G401.6 (cell line): Measurements from ENCODE around the gene CDH23.

ENCODE experiments used
- FAIRE-seq: peaks from 2 replicates; lab custom pipeline; 2012; peaks lifted over from hg19 to GRCh38; lab: Jason Lieb, UNC

Gene CDH23

DNA sequence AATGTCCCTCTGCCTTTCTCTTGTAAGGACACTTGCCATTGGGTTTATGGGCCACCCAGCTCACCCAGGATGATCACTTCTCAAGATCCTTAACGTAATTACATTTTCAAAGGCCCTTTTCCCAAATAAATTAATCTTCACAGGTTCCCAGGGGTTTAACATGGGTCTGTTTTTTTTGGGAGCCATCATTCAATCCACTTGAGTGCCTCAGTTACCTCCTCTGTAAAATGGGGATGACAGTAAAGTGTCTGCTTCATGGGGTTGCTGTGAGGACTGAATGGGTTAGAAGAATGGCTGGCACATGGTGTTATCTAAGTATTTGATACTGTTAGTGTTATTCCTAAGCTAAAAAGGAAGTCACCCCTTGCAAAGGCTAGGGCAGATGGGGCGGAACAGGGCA lies 315.4 kb downstream of the CDH23 start:
- no peak for FAIRE-seq

DNA sequence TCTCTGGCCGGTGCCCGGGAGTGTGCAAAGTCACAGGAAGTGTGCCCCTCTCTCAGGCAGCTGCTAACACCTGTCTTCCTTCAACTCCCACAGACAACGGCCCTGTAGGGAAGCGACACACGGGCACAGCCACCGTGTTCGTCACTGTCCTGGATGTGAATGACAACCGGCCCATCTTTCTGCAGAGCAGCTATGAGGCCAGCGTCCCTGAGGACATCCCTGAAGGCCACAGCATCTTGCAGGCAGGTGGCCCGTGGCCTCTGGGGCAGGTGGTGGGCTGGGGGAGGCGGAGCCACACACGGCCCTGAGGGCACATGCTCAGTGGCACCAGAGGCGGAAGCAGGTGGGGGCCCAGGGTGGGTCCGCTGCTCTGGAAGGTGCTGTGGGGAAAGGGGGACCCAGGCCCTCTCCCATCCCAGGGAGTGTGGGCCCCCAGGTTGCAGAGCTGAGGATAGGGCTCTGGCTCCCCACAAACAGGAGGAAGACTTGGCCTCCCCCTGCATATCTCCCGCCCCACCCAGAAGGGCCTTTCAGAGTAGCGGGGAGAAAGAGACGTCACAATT lies 315.9 kb downstream of the CDH23 start:
- FAIRE-seq = no peak

DNA sequence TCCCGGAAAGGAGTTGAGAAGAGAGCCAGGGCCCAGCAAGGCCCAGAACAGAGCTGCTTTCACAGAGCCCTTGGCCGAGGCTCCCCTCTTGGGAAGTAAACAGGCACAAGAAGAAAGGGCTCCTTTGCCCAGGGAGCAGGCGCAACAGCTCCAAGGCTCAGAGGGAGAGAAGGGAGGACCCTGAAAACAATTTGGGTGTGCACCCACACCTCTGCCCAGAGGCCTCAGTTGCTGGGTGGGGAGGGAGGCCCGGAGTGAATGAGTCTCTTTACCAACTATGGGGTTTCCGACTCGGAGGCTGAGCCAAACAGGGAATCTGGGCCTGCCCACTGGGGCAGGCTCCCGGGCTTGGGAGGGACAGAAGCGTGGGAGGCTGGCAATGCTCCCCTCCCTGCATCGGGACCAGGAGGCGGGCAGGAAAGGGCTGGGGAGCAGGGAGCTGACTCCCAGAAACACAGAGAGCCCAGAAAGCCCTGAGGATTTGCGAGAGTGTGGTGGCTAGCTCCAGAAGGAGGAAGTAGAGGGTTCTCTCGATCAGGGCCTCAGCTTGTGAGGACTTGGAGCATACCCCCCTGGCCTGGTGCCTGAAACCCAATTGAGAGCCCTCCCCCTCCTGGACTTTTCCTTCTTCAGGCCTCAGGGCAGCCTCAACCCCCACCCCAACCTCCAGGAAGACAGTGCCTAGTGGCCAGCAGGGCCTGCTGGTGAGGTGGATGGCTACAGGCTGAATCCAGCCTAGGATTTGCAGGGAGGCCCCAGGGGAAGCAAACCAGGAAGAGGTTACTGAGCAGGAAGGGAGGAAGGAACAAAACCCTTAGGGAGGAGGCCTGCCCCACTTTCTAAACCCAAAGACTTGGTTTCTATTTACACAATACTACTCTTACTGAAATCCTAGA lies 316.7 kb downstream of the CDH23 start:
- no peak for FAIRE-seq

DNA sequence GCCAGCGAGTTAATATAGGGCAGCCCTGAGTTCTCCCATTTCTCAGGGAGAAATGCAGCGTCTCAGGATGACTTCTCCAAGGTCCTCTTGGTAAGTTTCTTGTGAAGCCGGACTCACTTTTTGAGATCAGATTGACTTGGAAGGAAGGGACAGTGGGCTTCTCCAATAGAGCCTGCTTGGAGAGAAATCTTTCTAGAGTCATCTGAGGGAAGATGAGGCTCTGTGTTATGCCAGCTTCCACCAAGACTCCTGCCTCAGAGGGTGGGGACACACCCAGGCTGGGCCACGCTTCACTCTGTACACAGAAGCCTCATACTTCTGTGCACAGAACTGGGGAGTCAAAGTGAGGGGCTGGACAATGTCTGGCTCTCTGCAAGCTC lies 317.3 kb downstream of the CDH23 start:
- no peak for FAIRE-seq

DNA sequence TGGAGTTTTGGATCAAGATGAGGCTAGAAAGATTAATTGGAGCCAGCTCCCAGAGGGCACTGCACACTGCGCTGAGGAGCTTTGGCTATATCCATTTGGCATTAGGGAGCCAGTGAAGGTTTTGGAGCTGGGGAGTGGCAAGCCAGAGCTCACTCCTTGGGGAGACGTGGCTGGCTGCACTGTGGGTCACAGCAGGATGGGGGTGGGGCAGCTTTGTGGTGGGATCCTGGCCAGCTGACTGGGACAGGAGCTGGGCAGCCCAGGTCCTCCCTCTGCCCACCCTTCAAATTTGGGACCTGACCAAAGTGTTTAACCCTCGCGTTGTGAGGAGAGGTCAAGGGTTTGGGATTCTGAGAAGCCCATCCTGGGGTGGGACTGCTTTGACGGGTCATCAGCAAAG lies 317.9 kb downstream of the CDH23 start:
- no peak for FAIRE-seq

DNA sequence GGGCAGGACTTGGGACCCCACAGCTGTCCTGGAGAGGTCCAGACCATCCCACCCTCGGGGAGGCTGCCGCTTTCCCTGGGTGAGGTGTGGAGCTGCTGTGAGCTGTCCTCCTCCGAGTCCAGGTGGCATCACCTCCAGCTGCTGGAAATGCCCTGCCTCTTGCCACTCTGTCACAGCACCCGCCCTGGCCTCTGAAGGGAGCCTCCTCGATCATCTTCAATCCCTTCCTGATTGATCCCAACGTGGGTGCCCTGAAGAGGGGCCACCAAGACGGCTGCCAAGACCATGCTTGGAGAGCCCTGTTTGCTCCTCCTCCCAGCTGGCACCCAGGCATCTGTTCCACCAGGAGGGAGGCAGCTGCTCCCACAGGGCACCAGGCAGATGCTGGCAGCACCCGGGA lies 318.3 kb downstream of the CDH23 start:
- no peak for FAIRE-seq

DNA sequence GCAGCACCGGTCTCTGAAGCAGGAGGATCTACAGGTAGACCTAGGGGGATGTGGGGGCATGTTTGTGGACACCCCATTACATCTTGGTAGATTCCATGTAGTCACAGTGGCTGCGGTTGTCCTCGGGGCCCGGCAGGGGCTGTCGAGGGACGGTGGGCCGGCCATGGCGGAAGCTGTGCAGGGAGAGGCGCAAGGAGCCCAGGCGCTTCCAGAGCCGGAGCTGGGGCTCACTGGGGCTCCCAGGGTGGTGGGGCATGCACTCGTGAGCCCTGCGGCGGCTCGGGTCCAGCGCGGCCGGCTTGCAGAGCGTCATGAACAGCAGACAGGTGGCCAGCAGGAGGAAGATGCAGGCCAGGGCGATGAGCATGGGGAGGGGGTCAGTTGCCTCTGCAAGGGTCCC lies 319.1 kb downstream of the CDH23 start:
- no peak for FAIRE-seq

DNA sequence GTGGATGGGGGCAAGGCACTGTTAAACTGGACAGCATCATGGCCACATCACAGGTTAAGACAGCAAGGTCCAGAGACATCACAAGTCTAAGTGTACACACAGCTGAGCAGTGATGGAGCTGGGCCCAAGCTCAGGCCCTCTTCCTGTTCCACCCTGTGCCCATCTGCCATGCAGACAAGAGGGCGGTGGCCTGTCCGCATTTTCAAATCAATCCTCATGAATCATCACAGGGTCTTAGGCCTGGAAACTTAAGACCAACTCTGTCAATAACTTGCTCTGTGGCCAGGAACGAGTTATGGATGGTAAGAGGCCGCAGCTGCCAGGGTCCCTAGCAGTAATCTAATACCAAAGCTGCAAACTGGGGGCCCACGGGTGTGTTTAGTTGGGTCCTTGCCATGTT lies 319.7 kb downstream of the CDH23 start:
- no peak for FAIRE-seq

DNA sequence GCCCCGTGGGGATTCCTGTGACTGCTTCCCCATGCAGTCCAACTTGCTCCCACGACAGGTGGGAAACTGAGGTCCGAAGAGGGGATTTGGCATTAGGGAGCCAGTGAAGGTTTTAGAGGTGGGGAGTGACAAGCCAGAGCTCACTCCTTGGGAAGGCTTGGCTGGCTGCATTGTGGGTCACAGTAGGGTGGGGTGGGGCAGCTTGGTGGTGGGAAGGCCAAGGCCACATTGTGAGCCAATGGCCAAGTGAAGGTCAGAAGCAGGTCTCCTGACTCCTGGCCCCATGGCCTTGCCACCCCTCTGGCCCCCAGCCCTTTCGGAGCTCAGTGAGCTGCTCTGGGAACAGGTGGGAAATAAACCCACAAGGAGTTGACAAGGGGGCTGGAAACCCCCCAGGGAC lies 320.3 kb downstream of the CDH23 start:
- FAIRE-seq = no peak

DNA sequence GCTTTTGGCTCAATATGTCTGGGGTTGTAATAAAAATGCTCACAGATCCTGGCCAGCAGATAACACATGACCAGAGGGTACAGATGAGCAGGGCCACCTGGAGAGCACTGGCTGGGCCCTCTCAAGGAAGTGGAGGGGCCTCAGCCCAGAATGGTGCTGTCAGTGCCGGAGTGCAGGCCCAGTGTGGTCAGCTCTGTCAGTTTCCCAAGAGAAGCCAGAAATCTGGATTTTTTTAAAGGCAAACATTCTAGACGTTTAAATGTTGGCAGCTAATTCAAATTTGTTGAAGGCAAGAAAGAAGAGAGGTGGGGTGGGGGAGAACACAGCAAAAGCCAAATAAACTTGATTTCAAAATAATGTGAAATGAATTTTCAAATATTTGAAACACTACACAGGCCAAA lies 320.8 kb downstream of the CDH23 start:
- no peak for FAIRE-seq

DNA sequence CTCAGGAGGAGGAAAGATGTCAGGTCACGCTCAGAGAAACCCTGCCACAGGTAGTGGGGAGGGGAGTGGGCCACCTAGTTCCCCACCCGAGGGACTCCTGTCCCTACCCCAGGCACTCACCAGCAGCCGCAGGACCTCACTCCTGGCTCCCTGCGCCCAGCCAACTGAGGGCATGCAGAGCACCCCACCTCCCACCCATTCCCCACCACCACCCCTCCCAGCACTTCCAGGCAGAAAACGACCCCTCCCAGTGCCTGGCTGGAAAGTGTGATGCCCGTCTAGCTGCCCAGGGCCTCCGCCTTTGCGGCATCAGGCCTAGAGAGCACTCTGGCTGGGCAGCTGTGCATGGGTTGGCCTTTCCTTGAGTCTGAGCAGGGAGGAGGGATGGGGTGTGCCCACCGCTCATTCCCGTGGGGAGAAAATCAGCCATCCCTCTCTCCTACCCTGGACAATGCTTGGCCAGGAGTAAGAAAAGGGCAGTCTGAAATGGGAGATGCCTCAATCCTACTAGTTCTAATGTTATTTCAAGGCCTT lies 321.5 kb downstream of the CDH23 start:
- no peak for FAIRE-seq

DNA sequence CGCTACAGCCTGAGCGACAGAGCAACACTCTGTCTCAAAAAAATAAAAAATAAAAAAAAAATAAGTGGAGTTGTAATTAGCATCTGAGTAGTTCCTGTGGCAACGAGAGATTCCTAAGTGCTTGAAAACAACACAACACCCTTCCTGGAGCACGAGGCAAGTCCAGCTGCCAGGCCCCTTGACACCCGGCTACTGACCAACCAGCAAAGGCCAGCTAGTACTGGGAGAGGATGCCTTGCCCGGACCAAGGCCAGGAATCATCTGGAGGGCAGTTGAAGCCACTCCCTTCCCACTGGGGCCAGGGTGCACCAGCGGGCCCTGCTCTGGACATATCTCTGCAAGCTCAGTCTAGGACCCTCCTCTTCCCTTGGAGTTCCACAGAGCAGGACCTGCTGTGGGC lies 322.3 kb downstream of the CDH23 start:
- no peak for FAIRE-seq

DNA sequence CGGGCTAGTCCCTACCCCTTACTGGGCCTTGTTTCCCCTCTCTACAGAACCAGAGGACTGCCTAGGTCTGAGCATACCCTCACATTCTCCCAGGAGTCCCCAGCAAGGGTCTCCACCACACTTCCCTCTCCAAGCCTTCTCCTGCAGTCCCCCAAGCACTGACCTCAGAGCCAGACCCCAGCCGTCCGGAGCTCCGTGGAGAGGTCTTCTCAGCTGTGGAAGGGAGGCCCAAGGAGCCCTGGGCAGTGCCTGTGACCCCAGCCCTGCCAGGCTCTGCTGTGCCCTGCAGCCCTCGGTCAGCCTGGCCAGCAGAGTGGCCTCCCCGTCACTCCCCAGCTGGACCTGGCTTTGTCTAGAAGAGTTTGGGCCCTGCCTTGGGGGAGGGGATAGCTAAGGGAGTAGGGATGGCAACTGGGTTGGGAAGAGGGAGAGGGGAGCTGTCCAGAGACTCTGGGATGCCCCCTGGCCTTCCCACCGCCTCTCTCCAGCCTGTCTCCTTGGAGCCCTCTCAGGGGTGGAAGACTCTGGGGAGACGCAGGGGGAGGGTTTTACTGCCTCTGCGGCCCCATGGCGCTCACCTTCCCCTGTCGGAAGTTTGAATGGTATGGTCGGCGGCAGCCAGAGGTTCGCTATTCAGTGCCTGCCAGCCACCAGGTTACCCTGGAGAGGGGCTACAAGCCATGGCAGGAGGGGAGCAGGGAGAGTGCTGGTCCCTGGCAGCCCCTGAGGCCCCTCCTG lies 322.9 kb downstream of the CDH23 start, which contains the start of gene C10orf105:
C10orf105 (minus strand) TSS at position 315 of the 738 bp plus-strand sequence. CDS start 3,441 bp downstream, outside the sequence.
- no peak for FAIRE-seq

DNA sequence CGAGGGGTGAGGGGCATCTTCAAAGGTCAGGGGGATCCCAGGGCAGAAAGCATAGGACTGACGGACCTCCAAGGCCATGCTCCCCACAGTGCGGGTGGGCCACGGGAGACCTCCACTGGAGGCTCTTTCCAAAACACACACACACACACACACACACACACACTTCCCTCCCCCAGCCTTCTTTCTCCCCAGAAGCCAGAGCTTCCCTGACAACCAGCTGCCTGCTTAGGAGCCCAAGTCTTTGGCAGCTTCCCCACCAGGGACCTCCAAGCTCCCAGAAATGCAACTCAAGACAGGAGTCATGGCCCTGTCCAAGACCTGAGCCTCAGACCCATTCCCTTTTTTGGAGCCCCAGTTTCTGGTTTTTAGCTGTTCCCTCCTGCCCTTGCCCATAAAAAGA lies 323.6 kb downstream of the CDH23 start:
- no peak for FAIRE-seq

DNA sequence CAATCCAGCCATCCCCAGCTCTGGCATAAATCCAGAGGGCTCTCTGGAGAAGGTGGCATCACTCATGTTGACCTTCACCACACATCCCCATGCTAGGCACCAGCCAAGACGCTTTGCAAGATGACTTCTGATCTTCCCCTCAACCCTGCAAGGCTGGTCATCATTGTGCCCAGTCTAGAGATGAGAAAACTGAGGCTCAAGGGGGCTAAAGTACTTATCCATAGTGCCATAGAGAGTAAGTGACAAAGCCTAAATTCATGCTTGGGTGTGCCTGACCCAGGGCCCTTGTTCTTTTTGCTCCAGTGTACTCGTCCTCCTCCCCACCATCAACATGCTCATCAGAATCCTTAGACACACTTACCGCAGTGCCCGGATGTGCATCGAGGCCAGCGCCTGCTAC lies 324.6 kb downstream of the CDH23 start:
- FAIRE-seq = no peak

DNA sequence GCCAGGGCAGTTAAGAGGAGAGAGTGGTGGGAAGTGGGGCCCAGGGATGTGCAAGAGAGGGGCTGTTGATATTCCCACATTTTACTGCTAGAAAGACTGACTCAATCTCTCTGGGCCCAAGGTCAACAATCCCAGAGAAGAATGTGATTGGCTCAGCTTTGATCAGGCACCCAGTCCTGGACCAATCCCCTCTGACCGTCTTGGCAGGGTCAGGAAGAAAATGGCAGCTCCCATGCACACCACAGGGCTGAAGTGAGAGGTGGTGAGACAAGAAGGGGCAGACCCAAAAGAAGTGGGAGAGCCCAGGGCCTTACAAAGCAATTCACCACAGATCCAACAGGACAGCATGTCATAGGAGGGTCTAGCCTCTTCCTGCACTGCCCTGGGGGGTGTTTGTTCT lies 326.1 kb downstream of the CDH23 start:
- no peak for FAIRE-seq

DNA sequence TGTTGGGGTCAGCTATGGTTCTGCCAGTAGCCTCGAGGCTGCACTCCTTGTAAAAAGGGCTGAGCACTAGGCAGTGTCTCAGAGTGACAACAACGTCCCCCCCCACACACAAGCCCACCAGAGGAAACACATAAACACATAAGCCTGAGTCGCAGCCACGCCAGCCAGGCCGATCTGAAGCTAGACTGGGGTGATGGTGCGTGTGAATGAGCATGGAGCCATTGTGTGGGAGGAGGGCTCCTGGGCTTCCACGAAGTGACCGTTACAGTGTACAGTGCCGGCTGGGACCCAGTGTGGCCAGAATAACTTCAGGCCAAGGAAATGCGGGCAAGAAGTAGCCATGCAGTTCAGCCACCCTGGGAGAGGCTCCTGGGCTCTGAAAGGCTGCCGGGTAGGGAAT lies 326.6 kb downstream of the CDH23 start:
- no peak for FAIRE-seq

DNA sequence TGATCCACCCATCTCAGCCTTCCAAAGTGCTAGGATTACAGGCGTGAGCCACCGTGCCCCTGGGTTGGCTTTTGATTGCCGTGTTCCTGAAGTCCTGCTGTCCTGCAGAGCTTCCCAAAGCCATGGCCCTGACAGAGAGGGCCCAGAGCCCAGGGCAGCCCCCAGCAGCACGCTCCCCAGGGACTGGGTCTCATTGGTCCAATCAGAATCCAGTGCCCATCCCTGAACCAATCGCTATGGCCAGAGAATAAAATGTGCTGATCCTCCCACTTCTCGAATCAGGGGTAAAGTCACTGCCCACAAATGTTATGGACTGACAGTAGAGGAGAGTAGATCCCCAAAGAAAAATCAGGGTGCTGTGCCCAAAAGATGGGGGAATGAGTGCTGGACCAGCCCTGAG lies 327.8 kb downstream of the CDH23 start:
- FAIRE-seq = no peak

DNA sequence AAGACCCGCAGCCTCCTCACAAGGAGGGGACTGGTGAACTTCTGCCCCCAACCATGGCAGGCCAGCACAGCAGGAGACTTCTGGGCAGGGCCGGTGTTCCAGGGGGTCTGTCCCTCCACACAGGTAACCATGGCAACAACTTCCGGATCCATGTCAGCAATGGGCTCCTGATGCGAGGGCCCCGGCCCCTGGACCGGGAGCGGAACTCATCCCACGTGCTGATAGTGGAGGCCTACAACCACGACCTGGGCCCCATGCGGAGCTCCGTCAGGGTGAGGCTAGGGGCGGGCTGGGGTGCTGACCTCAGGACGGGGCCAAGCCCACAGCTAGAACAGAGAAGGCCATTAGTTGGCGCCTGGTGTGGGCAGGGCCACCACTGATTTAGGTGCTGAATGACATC lies 328.5 kb downstream of the CDH23 start:
- FAIRE-seq = no peak

DNA sequence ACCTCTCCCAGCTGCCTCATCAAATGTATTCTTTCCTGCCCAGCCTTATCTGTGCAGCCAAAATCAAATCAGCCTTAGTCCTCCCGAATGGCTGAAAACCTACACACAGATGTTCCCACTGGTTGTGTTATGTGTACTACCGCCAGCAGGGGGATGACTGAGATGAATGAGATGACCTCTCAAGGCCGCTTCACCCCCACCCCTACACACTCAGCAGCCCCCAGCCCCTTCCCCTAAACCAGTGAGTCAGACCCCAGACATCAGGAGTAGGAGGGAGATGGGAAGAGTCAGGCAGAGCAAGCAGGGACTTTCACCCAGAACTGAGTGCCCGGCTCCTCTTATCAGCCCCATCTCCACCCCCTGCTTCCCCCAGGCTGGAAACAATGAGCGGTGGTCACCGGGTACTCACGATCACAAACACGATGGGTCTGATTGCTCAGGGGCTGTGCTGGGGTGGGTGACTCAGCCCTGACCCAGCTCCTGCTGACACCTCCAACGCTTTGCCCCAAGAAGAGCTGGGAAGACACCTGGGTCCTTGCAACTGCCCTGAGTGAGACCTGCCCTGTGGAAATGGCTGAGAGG lies 329.4 kb downstream of the CDH23 start:
- no peak for FAIRE-seq

DNA sequence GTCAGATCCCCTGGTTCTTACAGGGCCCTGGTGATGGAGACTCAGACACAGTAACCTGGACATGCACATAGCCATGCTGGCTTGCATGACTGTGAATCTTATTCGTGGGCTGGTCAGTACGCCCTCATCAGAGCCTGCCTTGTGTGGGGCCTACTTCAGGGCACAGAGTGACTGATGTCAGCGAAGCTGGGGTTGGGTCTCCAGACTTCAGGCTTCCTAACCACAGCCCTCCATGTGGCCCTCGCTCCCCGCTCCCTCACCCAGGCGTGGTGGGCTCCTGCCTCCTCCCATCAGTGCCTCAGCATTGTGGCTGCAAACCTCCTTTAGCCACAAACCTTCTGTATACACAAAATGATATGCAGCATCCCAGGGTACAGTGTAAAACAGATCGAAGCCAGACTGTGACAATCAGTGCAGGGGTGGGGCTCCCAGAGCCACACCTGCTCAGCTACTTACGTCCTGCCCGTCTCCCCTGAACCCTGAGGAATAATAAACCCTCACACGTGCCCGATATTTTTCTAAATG lies 329.9 kb downstream of the CDH23 start:
- no peak for FAIRE-seq

DNA sequence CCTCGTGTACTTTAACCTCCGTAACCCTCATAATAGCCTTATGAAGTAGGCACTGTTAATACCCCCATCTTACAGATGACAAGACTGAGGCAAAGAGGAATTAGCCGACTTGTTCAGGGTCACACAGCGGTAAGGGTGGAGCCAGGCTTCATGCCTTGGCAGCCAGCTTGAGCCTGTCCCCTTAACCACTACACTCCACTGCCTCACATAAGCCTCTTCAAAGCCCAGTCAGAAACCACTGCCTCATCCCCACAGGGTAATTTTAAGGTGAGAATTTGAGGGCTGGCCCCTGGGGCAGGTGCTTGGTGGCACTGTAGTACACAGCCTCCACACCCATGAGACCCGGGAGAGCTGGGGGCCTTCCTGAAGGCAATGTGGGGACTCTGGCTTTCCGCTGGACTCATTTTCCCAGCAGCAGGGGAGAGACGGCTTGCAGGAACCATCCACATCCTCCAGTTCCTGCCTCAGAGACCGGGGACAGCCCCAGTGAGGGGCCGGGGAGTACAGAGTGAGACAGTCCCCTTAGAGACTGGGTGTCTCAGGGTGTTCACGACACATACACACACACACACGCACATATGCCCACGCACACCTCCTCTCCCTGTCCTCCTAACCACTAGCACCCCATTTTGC lies 330.5 kb downstream of the CDH23 start:
- no peak for FAIRE-seq
